ENCODE data around the gene CTSZ. TPM values are rescaled to one million over a fixed set of nuclear protein-coding genes. Genes with fewer than 3 reads are reported as not detected.

Gene CTSZ
- total and polyA plus RNA-seq, 5 donors: 136 to 166 (median 147) TPM

DNA sequence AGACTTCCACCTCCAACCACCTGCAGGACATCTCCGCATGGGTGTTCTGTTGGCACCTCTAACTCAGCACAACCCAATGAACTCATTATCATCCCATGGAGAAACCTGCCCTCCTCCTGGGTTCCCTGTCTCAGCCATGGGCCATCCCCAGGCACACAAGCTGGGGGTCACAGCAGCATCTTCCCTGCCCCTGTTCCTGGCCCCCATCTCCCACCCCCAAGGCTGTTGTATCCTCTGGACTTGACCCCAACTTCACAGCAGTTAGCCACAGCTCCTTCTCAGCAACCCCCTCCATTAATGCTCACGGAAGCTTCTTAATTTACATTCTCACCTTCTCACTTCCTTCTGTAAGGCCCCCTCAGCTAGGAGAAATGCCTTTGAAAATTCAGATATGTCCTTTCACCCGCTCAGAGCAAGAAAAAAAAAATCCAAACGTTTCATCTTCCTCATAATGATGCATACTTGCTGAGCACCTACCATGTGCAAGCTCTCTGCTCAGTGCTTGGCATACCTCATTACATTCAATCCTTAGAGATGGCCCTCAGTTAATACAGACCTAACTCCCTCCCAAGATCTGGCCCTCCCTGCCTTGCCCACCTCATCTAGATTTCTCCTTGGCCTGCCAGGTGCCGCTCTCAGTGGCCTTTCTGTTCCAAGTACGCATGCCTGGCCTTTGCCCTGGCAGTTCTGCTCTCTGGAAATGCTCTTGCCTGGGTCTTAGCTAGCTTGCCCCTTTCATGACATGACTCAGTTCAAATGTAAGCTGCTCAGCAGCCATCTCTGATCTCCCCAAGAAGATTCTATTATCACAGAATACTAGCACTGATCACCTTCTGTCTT lies 28.5 kb downstream of the CTSZ start:
- H3K9me3 ChIP-seq (ENCODE audit: control insufficient read depth, low read length): no peaks in the 10 kb centered on the region
- no peak overlapping the region for H3K27ac ChIP-seq (ENCODE audit: low read length)
- no peaks in the 10 kb centered on the region for H3K27me3 ChIP-seq (ENCODE audit: control insufficient read depth, insufficient read depth)
- DNase-seq (no peak), ATAC-seq (no peak)
- no peak overlapping the region for H3K4me3 ChIP-seq (ENCODE audit: low read length)
- H3K4me1 ChIP-seq (ENCODE audit: control insufficient read depth, insufficient read depth, low read length): peaks cover 3% of the 10 kb centered on the region
- intact Hi-C loops (cut with DNase I): no loop called here
- 70% methylated on average over 6 of the region's 6 CpGs for WGBS

DNA sequence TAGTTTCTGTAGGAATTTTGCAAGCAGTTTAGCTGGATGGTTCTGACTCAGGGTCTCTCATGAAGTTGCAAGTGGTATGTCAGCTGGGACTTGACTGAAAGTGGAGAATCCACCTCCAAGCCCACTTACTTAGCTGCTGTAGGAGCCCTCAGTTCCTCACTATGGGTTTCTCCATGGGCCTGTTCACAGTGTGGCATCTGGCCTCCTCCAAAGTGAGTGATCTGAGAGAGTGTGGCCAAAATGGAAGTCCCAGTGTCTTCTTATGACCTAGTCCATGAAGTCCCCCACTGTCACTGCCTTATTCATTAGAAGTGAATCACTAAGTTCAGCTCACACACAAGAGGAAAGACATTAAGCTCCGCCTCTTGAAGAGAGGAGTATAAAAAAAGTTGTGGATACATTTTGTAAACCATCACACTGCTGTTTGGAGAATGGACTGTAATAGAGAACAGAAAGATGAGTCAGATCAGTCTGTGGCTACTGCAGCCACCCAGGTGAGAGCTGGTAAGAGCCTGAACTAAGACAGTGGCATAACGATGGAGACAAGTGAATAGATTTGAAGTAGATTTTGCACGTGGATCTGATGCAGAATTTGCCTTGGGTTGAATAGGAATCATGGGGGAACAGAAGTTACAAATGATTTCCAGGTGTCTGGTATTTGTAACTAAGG lies 30.9 kb downstream of the CTSZ start:
- no peak for DNase-seq

DNA sequence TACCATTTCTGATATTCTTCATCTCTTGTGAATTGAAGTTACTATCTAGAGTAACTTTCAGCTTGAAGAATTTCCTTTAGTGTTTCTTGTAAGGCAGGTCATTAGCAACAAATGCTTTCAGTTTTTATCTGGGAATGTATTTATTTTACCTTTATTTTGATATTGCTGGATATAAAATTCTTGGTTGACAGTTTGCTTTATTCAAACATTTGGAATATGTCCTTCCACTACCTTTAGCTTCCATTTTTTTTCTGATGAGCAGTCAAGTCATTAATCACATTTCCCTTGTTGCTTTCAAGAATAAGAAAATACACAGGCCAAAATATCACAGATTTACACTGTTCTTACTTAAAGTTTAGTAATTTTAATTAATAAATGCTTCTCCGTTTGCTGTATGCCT lies 31.7 kb downstream of the CTSZ start:
- no peak overlapping the region for H3K27ac ChIP-seq (ENCODE audit: low read length)
- ATAC-seq: no peak
- H3K4me1 ChIP-seq (ENCODE audit: control insufficient read depth, insufficient read depth, low read length): no peaks in the 10 kb centered on the region
- intact Hi-C loops (cut with DNase I): no loop called here
- H3K9me3 ChIP-seq (ENCODE audit: control insufficient read depth, low read length): no peaks in the 10 kb centered on the region
- no peaks in the 10 kb centered on the region for H3K27me3 ChIP-seq (ENCODE audit: control insufficient read depth, insufficient read depth)
- no peak for DNase-seq
- H3K4me3 ChIP-seq (ENCODE audit: low read length): no peak overlapping the region
- 94% methylated on average over 1 of the region's 1 CpG for WGBS

More for the DNA sequence above, 30.9 kb downstream of the CTSZ start:
- no peak for ATAC-seq
- H3K4me3 ChIP-seq (ENCODE audit: low read length): no peak overlapping the region
- H3K9me3 ChIP-seq (ENCODE audit: control insufficient read depth, low read length): no peaks in the 10 kb centered on the region
- H3K4me1 ChIP-seq (ENCODE audit: control insufficient read depth, insufficient read depth, low read length): no peaks in the 10 kb centered on the region
- WGBS: 91% methylated on average over 3 of the region's 3 CpGs
- intact Hi-C loops (cut with DNase I): no loop called here
- H3K27ac ChIP-seq (ENCODE audit: low read length): no peak overlapping the region
- H3K27me3 ChIP-seq (ENCODE audit: control insufficient read depth, insufficient read depth): no peaks in the 10 kb centered on the region

DNA sequence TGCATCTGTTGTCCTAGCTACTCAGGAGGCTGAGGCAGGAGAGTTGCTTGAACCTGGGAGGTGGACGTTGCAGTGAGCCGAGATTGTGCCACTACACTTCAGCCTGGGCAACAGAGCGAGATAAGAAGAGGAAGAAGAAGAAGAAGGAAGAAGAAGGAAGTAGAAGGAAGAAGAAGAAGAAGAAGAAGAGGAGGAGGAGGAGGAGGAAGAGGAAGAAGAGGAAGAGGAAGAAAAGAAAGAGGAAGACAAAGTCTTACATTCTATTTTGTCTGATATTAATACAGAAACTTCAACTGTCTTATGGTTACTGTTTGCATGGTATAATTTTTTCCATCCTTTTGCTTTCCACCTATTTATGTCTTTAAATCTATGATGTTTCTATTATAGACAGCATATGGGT lies 33.2 kb downstream of the CTSZ start:
- no peak overlapping the region for H3K4me3 ChIP-seq (ENCODE audit: low read length)
- intact Hi-C loops (cut with DNase I): no loop called here
- ATAC-seq (no peak), DNase-seq (no peak)
- H3K27me3 ChIP-seq (ENCODE audit: control insufficient read depth, insufficient read depth): no peaks in the 10 kb centered on the region
- H3K27ac ChIP-seq (ENCODE audit: low read length): no peak overlapping the region
- H3K9me3 ChIP-seq (ENCODE audit: control insufficient read depth, low read length): no peaks in the 10 kb centered on the region
- WGBS: 82% methylated on average over 3 of the region's 3 CpGs
- no peaks in the 10 kb centered on the region for H3K4me1 ChIP-seq (ENCODE audit: control insufficient read depth, insufficient read depth, low read length)

DNA sequence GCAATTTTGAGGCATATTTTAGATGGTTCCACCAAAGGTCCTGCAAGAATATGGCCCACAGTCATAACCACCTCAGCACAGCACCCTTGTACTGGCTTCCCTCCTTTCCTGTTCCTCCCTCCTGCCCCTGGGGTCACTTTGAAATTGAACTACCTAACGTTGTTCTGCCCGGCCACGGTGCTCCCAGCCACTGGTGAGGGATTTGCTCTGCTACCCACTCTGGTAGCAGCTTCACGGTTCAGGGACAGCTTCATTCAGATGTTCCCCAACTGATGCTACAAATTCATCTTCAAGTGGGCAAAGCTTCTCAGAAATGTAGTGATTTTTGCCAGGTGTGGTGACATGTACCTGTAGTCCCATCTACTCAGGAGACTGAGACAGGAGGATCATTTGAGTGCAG lies 33.9 kb downstream of the CTSZ start:
- DNase-seq: no peak

DNA sequence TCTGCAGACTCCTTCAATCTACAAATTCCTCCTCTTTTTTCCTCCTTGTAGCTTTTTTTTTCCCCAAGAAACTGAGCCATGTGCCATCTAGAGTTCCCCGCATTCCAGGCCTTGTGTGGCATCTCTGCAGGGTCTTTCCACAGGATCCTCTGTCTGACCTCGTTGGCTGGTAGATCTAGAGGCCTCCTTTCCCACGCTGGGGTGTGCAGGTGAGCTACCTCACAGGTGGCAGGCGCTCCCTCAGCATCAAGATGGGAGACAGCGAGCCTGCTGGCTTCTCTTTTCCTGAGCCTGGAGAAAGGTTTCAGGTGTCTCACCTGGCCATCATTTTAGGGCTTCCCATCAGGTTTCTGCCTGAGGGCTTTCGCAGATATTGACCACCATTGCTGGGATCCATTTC lies 35.6 kb downstream of the CTSZ start:
- no peaks in the 10 kb centered on the region for H3K27me3 ChIP-seq (ENCODE audit: control insufficient read depth, insufficient read depth)
- intact Hi-C loops (cut with DNase I): no loop called here
- WGBS: 81% methylated on average over 6 of the region's 6 CpGs
- no peak for DNase-seq
- ATAC-seq: no peak
- no peak overlapping the region for H3K4me3 ChIP-seq (ENCODE audit: low read length)
- no peaks in the 10 kb centered on the region for H3K4me1 ChIP-seq (ENCODE audit: control insufficient read depth, insufficient read depth, low read length)
- no peak overlapping the region for H3K27ac ChIP-seq (ENCODE audit: low read length)
- no peaks in the 10 kb centered on the region for H3K9me3 ChIP-seq (ENCODE audit: control insufficient read depth, low read length)

More for the DNA sequence above, 33.9 kb downstream of the CTSZ start:
- Histone ChIP-seq H3K9me3 (ENCODE audit: control insufficient read depth, low read length) (no peaks in the 10 kb centered on the region), H3K27me3 (ENCODE audit: control insufficient read depth, insufficient read depth) (no peaks in the 10 kb centered on the region), H3K27ac (ENCODE audit: low read length) (no peak overlapping the region), H3K4me3 (ENCODE audit: low read length) (no peak overlapping the region), H3K4me1 (ENCODE audit: control insufficient read depth, insufficient read depth, low read length) (no peaks in the 10 kb centered on the region)
- ATAC-seq: no peak
- intact Hi-C loops (cut with DNase I): no loop called here
- WGBS: 85% methylated on average over 4 of the region's 4 CpGs

DNA sequence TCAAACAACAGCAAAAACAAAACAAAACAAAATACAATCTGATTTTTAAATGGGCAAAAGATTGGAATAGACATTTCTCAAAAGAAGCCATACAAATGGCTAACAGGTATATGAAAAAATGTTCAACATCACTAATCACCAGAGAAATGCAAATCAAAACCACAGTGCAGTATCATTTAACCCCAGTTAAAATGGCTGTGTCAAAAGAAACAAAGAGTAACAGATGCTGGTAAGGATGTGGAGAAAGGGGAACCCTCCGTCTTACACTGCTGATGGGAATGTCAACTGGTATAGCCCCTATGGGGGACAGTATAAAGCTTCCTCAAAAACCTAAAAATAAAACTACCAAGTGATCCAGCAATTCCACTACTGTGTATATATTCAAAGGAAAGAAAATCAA lies 36.9 kb downstream of the CTSZ start:
- Histone ChIP-seq H3K4me3 (ENCODE audit: low read length) (no peak overlapping the region), H3K27ac (ENCODE audit: low read length) (no peak overlapping the region), H3K27me3 (ENCODE audit: control insufficient read depth, insufficient read depth) (no peaks in the 10 kb centered on the region), H3K4me1 (ENCODE audit: control insufficient read depth, insufficient read depth, low read length) (no peaks in the 10 kb centered on the region), H3K9me3 (ENCODE audit: control insufficient read depth, low read length) (no peaks in the 10 kb centered on the region)
- intact Hi-C loops (cut with DNase I): no loop called here
- WGBS: 77% methylated on average over 1 of the region's 1 CpG
- DNase-seq (no peak), ATAC-seq (no peak)

DNA sequence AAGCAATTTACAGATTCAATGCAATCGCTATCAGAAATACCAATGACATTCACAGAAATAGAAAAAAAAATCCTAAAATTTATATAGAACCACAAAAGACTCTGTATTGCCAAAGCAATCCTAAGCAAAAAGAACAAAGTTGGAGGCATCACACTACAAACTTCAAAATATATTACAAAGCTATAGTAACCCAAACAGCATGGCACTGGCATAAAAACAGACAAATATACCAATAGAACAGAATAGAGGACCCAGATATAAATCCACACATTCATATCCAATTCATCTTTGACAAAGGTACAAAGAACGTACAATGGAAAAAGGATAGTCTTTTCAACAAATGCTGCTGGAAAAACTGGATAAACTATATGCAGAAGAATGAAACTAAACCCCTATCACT lies 37.6 kb downstream of the CTSZ start:
- Histone ChIP-seq H3K27me3 (ENCODE audit: control insufficient read depth, insufficient read depth) (no peaks in the 10 kb centered on the region), H3K4me1 (ENCODE audit: control insufficient read depth, insufficient read depth, low read length) (no peaks in the 10 kb centered on the region), H3K9me3 (ENCODE audit: control insufficient read depth, low read length) (no peaks in the 10 kb centered on the region), H3K4me3 (ENCODE audit: low read length) (no peak overlapping the region), H3K27ac (ENCODE audit: low read length) (no peak overlapping the region)
- ATAC-seq: no peak
- DNase-seq: no peak
- intact Hi-C loops (cut with DNase I): no loop called here
- 70% methylated on average over 2 of the region's 2 CpGs for WGBS

DNA sequence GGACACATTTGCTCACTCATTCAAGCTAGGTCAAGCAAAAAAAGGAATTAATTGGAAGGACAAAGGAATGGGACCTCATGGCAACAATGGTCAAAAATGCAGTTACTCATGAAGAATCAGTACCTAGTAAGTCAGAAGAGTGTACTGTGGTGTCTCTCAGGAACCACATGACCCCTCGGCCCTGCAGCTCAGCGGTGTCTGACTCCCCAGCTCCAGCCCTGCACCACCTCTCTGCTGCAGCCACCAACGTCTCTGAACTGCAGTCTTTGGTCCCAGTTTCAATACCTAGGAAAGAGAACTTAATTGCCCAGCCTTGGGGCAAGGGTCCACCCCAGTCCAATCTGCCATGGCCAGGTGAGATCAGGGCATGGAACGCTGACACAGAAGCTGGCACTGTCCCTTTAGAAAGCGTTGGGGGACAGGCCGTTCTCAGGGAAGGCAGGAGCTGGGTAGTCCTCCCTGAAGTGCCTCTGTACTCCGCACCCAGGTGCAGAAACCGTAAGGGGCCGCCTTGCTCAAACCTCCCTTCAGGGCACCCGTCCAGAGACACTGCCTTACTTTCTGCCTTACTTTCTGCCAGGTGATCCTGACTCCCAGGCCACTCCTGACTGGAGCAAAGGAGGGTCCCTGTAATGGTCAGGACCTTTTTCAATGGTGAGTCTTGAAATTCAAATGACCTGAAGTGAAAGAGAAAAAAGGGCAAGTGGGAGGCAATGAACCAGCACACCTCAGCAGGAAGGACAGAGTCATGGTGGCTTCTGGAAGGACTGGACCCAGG lies 39.2 kb downstream of the CTSZ start:
- H3K27ac ChIP-seq (ENCODE audit: low read length): no peak overlapping the region
- no peak overlapping the region for H3K4me3 ChIP-seq (ENCODE audit: low read length)
- DNase-seq (no peak), ATAC-seq (no peak)
- no peaks in the 10 kb centered on the region for H3K27me3 ChIP-seq (ENCODE audit: control insufficient read depth, insufficient read depth)
- no peaks in the 10 kb centered on the region for H3K4me1 ChIP-seq (ENCODE audit: control insufficient read depth, insufficient read depth, low read length)
- intact Hi-C loops (cut with DNase I): no loop called here
- 85% methylated on average over 10 of the region's 10 CpGs for WGBS
- no peaks in the 10 kb centered on the region for H3K9me3 ChIP-seq (ENCODE audit: control insufficient read depth, low read length)

DNA sequence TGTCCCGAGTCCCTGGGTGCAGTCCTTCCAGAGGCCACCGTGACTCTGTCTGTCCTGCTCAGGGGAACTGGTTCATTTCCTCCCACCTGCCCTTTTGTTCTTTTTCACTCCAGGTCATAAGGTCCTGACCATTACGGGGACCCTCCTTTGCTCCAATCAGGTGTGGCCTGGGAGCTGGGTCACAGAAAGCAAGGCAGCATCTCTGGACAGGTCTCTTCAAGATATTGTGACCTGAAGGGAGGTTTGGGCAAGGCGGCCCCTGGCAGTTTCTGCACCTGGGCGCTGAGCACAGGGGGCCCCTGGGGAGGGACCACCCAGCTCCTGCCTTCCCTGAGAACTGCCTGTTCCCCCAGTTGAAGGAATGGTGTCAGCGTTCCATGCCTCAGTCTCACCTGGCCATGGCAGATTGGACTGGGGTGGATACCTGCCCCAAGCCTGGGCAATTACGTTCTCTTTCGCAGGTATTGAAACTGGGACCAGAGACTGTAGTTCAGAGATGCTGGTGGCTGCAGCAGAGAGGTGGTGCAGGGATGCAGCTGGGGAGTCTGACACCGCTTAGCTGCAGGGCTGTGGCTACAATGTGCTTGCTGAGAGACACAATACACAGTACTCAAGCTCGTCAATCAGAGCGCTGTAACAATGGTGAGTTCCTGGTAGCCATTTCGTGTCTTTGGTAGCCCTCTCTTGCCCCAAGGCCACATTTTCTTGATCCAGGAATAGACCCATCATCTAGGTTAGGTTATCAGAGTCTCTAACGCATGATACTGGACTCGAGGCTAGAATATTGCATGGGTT lies 41.6 kb downstream of the CTSZ start:
- H3K9me3 ChIP-seq (ENCODE audit: control insufficient read depth, low read length): no peaks in the 10 kb centered on the region
- no peak overlapping the region for H3K27ac ChIP-seq (ENCODE audit: low read length)
- ATAC-seq (no peak), DNase-seq (no peak)
- 72% methylated on average over 14 of the region's 14 CpGs for WGBS
- intact Hi-C loops (cut with DNase I): no loop called here
- no peaks in the 10 kb centered on the region for H3K27me3 ChIP-seq (ENCODE audit: control insufficient read depth, insufficient read depth)
- no peaks in the 10 kb centered on the region for H3K4me1 ChIP-seq (ENCODE audit: control insufficient read depth, insufficient read depth, low read length)
- no peak overlapping the region for H3K4me3 ChIP-seq (ENCODE audit: low read length)

Data from right cardiac atrium (tissue), 5 donors.